Fibroblast of skin of abdomen (primary cell): ENCODE results near the gene WDFY3.
"Not testable (repeated sequence)": the region's sequence is repeated elsewhere in the genome, so short reads cannot be mapped to it uniquely, and the experiment has no call there.

Source experiments
- DNase-seq: peaks from one replicate; pipeline ENCODE4 v3.0.0-alpha.2; 2013

The WDFY3 gene

DNA sequence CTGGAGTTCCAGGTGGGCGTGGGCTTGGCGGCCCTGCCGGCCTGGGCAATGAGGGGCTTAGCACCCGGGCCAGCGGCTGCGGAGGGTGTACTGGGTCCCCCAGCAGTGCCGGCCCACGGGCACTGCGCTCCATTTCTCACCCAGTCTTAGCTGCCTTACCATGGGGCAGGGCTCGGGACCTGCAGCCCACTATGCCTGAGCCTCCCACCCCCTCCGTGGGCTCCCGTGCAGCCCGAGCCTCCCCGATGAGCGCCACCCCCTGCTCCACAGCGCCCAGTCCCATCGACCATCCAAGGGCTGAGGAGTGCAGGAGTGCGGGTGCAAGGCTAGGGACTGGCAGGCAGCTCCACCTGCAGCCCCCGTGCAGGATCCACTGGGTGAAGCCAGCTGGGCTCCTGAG is 301.7 kb downstream of the WDFY3 start:
- DNase-seq: not testable (repeated sequence)

DNA sequence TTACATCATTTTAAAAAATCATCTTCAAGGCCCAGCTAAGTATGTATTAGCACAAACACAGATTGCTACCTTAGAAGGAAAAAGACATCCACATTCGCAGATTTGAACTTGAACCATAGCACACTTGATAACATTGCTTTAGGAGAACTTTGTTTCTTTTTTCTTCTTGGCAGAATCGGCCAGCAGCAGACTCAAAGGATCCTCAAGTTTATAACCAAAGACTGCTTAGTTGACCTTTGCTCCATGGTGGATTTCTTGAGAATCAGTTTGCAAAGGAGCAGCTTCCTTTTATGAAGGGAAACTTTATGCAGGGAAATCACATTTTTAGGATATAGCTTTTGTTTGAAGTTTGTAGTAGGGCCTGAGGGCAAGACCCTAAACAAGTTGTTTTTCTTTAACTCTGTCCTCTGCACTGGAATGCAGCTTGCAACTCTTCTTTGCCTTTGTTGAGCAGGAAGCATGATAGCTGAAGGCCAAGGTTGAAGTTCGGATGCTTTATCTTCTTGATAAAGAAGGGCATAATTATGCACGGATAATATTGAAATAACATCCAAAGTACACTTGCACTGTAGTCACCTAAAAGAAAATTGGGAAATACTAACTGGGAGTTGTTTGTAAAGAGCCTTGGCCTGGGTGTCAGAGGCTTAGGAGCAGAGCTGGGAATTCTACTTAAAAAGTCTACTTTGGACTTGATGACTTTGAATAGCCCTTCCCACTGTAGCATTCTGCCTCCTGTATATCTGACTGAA is 305.1 kb downstream of the WDFY3 start:
- DNase-seq: no peak

DNA sequence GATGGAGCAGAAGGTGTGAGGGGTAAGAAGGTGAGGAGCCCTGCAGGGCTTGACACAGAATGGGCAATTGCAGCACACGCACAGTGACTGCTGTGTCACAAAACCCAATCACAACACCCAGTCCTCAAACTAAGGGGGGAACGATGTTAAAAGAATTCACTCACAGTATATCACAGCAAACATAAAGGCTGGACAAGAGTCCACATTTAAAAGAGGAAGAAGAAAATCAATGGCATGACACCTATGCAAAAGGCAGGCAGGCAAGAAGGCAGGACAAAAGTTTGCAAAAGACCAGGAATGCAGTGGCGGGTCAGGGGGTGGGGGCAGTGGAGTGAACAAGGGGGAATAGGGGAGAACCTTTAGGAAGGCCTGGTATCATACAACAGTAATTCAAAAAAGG is 305.9 kb downstream of the WDFY3 start:
- DNase-seq: no peak

DNA sequence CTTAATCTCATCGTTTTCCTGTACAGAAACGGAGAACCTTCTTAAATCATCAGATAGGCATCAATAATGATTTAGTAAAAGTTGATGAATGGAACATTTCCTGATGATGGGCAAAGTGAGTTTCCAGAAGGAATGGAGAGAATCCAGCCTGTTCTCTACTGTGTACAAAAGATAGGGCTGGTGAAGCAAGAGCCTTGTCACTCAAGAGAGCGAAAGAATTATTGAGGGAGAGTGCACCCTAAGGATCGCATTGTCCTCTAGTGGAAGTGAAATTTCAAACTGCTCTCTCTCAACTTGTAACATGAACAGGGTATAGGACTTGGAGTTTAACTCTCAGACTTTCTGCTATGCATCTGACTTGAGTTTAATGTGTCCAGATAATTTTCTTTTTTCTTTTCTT is 314.0 kb downstream of the WDFY3 start:
- DNase-seq: no peak

DNA sequence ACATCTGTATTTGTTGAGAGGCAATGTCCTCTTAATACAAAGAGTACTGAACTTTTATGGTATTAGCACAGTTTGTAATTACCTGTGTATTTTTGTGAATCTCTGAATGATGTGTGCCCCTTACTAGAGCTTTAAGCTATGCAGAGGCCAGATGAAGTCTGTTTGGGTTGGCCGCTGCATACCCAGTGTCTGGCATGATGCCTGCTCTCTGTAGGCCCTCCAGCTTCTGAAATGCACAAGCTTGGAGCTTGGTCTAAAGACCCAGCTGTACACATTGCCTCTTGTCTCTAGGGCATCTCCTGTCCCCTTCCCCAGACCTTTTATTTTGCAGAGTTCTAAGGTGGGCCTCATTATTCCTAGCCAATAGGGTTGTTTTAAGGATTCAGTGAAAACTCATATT is 315.0 kb downstream of the WDFY3 start:
- no peak for DNase-seq

DNA sequence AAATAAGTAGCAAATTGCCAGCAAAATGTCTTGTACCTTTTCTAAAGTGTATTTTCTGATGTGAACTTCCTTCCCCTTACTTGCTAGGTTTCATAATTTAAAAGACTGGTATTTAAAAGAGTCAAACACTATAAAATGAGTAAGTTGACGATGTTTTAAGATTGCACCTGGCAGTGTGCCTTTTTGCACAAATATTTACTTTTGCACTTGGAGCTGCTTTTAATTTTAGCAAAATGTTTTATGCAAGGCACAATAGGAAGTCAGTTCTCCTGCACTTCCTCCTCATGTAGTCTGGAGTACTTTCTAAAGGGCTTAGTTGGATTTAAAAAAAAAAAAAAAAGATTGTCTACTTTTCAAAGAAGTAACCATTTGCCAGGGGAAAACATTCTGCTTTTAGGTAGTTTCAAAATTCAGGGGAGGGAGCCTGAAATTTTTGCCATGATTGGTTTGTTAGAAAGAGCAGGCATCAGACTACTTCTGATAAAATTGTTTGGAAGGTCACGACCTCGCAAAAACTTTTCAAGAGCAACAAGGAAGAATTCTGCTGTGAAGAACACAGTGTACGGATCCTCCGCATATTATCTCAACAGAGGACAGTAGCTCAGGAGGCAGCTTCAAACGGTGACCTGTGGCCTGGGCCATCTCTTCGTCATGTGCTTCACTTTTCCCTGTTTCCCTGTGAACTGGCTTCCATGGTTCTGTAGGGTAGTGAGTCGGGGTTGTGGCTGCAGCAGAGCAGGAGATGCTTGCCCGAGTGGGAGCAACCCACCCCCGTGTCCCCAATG is 317.4 kb downstream of the WDFY3 start:
- DNase-seq: no peak

DNA sequence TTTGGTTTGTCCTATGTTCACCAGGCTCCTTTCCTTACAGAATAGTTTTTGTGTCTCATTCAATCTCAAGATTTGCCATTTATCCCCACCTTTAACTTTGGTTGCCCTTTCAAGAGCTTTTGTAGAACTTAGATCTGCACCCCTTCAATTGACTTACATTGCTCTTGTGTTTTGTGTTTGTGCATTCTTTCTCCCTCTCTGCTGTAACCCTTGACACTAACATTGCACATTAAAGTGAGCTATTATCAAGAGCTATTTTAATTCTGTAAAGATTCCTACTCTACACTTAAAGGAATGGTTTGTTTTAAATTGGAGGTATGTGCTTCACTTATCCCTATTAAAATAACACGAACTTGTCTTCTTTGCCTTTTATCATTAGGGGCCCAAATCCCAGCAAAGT is 318.3 kb downstream of the WDFY3 start:
- DNase-seq: no peak

DNA sequence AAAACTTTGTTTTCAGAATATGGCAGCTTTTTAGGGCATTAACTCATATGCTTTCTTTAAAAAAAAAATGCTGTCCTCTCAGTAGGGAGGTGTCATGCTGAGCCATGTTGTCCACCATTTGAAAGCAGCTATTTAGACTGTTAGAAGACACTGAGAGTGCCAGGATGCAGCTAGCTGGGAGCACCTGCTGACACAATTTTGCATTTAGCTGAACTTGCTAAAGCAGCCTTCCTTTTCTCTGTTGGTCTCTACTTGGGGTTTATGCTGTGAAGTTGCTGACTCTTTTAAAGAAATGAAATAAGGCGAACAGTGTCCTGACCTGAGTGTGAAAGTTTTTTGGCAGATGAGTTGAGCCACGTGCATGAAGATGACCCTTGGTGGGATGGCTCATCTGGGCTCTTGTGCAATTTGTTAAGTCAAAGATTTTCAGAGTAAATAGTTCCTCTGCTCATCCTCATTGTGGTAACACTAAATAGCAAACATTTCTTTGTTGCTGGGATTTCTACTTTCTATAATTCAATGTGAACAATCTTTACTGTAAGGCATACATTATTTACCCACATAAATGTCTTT is 319.1 kb downstream of the WDFY3 start:
- DNase-seq: no peak

DNA sequence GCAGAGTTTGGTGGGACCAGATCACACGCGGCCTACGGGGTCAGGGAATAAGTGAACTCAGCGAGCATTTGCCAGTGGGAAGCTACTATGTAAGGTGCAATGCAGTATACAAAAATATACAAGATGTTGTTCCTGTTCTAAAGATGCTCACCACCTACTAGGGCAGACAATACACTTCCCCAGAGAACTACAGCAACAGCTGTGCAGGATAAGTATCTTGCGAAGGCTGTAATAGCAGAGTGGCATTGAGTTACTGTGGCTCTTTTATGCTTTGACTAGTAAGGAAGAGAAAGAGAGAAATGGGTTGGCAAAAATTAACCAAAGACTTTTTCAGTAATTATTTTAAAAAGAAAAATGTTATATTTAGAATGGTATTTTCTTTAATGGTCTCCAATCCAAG is 322.4 kb downstream of the WDFY3 start:
- no peak for DNase-seq

DNA sequence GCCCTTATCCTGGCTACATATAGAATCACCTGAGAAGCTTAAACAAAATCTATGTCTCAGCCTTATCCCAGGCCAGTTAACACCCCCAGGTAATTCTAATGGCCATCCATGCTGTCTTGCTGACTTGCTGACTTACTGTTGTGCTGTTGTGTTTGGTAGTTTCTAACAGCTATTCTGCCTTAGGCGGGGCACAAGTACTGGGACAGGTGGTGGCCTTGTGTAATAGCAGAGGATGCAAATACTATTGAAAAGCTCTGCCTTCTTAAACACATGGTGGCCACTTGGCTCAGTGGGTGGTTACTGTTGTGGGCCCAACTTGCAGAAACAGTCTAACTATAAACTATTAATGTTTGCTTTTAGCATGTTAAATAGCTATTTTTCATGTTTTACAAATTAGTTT is 327.3 kb downstream of the WDFY3 start:
- DNase-seq: no peak

DNA sequence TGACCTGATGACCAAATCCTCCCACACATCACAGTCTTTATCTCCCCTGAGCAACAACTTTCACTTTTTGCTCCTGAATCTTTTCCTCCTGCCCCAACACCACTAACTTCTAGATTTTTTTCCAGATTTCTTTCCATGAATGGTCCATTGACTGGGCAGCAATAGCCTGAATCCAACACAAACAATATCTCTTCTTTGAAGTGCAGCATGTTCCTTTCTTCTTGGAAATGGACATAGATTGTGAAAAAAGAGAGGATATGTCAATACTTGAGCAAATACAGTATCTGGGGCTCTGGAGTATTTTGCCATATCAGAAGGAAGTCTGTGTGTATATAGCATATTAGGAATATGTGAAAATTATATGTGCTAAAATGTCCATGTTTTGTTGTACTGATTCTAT is 328.4 kb downstream of the WDFY3 start:
- no peak for DNase-seq

DNA sequence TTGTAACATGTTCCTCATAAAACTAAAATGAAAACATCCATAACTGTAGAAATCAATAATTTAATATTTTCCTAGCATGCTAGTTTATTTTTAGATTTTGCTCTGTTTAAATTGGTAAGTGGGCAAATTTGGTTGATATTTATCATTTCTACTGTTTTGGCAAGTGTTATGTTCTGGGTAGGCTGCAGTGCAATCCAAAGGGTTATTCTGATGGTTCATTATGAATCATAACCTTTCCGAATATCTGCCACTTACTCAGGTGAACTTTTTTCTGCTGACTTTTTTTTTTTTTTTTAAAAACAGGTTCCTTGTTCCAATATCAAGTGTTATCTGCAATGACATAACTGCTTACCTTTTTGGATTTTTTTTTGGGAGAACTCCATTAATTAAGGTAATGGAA is 331.5 kb downstream of the WDFY3 start:
- DNase-seq: no peak

DNA sequence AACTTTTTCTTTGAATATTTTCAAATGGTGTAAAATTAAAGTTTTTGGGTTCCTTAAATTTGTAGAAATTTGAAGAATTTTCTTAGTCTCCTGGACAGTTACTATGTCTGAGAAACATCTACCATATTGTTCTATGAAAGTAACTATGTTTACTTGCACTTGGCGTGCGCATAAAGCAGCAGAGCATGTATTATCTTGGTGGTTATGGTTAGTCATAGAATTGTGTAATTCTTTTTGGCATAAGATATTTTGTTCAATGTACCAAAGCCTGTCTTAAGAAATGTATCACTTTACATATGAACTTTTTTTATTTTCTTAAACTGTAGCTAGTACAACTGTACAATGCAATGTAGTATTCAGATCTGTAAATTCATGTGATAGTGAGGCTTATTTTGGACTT is 334.4 kb downstream of the WDFY3 start:
- DNase-seq: peak; percentile 36

DNA sequence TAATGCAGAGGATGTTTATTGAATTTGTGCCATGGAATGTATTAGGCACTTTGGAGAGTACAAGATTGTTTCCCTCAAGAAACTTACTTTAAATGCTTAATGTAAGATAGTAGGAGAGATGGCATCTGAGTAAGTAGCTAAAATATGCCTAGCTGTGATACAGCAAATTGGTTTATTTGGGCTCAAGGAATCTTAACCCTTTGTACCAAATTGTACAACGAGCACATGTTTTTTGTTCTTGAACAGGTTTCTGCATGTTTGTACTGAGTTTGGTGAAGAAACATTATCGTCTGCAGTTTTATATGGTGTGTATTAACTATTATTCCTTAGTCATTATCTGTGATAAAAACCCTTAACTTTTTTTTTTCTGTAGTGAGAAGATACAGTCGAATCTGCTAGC is 334.9 kb downstream of the WDFY3 start:
- DNase-seq: no peak

DNA sequence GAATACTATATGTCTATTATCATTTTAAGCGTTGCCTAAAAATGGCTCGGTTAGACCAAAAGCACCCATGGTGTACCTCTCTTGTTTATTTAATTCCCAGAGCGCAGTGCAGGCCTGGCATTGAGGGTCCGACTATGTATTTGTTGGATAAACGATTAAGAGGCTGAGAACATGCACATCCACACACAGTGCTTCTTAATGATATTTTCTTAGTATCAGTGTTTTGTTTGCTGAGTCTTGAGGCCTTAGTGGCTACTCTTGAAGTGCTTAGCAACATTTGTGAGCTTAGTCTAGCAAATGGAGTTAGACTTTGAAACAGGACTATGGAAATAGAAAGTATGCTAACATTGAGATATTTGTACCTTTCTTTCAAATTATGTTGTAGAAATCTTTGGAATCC is 339.8 kb downstream of the WDFY3 start:
- DNase-seq: no peak

DNA sequence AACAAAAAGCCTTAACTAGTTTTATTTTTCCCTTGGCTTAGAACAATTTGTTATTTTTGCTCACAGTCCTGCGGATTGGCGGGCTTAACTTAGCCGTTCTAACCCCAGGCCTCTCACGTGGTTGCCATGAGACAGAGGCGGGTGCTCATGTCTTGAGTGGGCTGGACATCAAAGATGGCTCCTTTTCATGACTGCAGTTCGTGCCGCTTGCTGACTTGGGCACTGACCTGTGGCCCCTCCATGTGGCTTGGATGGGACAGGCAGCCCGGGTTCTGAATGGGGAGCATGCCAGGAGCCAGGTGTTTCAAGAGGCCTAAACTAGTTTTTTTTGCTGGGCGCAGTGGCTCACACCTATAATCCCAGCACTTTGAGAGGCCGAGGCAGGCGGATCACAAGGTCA is 342.8 kb downstream of the WDFY3 start:
- no peak for DNase-seq

DNA sequence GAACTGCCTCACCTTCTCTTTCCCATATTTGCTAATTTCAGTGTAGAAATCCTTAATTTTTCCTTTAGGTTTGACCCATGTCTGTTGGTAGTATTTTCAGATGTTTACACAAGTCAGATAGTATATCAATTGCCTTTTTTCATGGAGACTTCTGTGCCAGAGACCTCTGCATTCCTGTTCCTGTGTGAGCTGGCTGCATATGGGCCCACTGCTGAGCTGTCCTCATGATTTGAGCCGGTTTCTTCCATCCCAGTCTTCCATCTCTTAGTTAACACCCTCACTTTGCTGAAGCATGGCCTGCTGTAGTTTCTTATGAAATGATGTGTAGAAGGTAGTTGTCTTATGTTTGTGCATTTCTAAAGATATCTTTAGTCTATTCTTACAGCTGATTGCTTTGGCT is 343.5 kb downstream of the WDFY3 start:
- no peak for DNase-seq
